GM10266 (cell line): ENCODE data around the gene TAAR8.

Source experiments
- DNase-seq: peaks from one replicate; pipeline ENCODE4 v3.0.0; 2012; ENCODE audit errors: extremely low spot score
- TF ChIP-seq, protein P1 (sequence below): IDR thresholded peaks from 2 replicates; pipeline ENCODE4 v1.5.1; 2012; ENCODE audit warnings: mild to moderate bottlenecking, low read depth; ENCODE audit not compliant: control insufficient read depth, insufficient read depth; ENCODE audit errors: missing control alignments

The TAAR8 gene

DNA sequence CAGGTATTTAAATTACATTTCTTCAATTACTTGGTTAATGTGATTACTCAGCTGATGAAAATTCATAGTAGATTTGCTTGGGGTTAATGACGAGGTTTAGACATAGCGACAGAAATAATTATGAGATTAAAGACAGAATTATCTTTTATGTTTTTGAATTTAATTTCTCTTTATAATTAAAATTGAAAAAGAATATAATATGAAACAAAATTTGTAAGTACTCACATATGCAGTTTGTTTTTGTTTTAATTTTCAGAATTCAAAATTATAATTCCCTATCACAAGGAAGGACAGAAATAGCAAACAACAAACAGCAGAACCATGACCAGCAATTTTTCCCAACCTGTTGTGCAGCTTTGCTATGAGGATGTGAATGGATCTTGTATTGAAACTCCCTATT lies at the start of gene TAAR8:
TAAR8 (plus strand) TSS at position 301 of the 400 bp plus-strand sequence; CDS start at position 322, 21 bp downstream.
- DNase-seq, result no peak
- TF ChIP-seq, protein P1, sequence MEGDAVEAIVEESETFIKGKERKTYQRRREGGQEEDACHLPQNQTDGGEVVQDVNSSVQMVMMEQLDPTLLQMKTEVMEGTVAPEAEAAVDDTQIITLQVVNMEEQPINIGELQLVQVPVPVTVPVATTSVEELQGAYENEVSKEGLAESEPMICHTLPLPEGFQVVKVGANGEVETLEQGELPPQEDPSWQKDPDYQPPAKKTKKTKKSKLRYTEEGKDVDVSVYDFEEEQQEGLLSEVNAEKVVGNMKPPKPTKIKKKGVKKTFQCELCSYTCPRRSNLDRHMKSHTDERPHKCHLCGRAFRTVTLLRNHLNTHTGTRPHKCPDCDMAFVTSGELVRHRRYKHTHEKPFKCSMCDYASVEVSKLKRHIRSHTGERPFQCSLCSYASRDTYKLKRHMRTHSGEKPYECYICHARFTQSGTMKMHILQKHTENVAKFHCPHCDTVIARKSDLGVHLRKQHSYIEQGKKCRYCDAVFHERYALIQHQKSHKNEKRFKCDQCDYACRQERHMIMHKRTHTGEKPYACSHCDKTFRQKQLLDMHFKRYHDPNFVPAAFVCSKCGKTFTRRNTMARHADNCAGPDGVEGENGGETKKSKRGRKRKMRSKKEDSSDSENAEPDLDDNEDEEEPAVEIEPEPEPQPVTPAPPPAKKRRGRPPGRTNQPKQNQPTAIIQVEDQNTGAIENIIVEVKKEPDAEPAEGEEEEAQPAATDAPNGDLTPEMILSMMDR, result no peak

- TF ChIP-seq, protein P1, result no peak
- DNase-seq, result no peak
These were observed 47.7 kb upstream of the TAAR8 start for GRCh38 chr6:132504757-132505156.

- DNase-seq, result no peak
- TF ChIP-seq, protein P1, result no peak
These were observed 47.3 kb upstream of the TAAR8 start for GRCh38 chr6:132505158-132505557.

DNA sequence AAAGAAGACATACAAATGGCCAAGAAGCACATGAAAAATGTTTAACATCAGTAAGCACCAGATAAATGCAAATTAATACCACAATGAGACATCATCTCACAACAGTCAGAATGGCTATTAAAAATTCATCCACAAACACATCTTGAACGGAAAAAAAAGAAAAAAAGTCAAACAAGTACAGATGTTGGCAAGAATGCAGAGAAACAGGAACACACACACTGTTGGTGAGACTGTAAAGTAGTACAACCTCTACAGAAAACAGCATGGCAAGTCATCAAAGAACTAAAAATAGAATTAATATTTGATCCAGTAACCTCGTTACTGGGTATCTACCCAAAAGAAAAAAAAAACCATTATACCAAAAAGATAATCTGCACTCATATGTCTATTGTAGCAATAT lies 46.0 kb upstream of the TAAR8 start:
- DNase-seq, result no peak
- TF ChIP-seq, protein P1, result no peak

DNA sequence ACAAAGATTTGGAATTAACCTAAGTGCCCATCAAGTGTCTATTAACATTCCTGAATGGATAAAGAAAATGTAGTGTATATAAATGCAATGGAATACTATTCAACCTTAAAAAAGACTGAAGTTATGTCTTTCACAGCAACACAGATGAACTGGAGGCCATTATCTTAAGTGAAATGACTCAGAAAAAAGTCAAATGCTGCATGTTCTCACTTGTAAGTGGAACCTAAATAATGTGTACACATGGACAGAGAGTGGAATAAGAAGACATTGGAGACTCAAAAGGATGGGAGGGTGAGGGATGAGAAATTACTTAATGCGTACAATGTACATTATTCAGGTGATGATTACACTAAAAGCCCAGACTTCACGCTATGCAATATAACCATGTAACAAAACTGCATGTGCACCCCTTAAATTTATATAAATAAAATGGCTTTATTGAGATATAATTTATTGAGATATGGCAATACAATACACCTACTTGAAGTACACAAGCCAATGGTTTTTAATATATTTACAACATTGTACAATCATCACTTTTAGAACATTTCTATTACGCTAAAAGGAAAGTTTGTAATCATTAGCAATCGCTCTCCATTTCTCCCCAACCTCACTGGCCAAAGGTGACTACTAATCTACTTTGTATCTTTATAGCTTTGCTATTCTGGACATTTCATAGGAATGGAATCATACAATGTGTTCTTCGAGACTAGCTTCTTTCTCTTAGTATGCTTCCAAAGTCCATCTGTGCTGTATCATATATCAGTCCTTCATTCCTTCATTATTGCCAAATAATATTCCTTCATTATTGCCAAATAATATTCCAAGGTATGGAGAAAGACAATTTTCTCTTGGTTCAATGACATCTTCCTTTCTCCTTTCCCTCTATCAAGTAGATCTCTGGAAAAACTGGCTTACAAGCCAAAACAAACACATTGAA lies 45.3 kb upstream of the TAAR8 start:
- TF ChIP-seq, protein P1, result no peak
- no peak for DNase-seq

DNA sequence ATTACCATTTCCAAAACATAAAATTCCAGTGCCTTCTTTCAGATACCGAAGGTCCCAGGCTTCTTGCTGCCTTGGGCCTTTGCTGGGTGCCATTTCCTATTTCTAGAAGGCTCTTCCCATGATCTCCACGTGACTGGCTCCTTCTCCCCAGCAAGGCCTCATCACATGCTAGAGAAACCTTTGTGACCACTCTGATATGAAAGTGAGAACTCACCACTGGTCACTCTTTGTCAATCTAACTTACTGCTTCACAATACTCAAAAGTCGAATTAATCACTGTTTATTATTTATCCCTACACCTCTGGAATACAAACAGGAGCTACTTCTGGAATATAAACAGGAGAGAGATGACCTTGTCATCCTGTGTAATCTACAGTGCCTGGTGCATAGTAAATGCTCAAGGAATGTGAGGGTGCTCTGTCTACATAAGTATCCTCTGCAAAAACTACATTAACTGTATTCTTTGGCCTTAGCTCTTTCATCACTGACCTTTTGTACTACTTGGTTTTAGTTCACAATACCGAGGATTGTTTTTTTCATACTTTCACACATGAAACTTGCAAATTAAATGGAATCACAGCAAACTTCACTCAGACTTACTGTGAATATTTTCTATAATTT lies 41.2 kb upstream of the TAAR8 start:
- TF ChIP-seq, protein P1, result no peak
- DNase-seq, result peak; percentile 33

DNA sequence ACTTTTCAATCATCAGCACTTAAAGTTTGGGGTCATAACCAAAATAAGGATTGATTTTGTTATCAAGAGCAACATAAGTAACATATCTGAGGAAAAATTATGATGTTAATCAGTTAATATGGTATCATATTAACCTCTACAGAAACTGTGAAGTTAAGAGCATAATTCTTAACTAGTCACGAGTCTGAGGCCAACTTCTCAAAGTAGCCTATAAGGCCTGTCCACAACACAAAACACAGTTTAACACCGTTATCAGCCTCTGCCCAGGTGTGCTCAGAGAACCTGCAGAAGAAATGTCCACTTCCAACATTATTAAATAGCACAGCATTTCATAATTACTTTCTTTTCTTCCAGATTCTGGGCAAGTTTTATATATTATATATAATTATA lies 40.6 kb upstream of the TAAR8 start:
- TF ChIP-seq, protein P1, result no peak
- no peak for DNase-seq
